Measurements from ENCODE around the gene TMEM63C.

GRCh38 chr14:77266336-77266735 lies 84.7 kb downstream of the TMEM63C start:
- TF ChIP-seq CTCF (conservative IDR thresholded peaks at IDR 0.05 in 1 of 2, IDR thresholded peaks at IDR 0.05 in 1 of 2; ENCODE audit: extremely low read depth in 1 of 2, insufficient read depth in 1 of 2, low read depth in 1 of 2, low read length in 2 of 2) = no peak
- TF ChIP-seq EZH2 (IDR thresholded peaks at IDR 0.05; ENCODE audit: borderline replicate concordance, low read length) = no peak
